Right atrium auricular region (tissue), 2 donors: ENCODE measurements around the gene MAML1. TPM values are rescaled to one million over a fixed set of nuclear protein-coding genes. Genes with fewer than 3 reads are reported as not detected.
A peak's percentile ranks its signal among the peaks of the same experiment; 100 is the strongest.

Source experiments
- DNase-seq: peaks from one replicate; pipeline ENCODE4 v3.0.0-alpha.2; 2019; ENCODE audit warnings: low spot score
- H3K27ac ChIP-seq, 2 donors: fragments of 200-600 bp; sonication (generic); 1 replicate in 1 of 2; 2 replicates in 1 of 2; pipeline ENCODE4 v1.5.1; 2016 to 2019
- H3K27me3 ChIP-seq, 2 donors: fragments of 200-600 bp; sonication (generic); one replicate each; pipeline versions ENCODE4 v1.5.1 to v1.6.0; 2017 to 2019
- H3K36me3 ChIP-seq: fragments of 200-600 bp; sonication (generic); one replicate; pipeline ENCODE4 v1.5.1; 2016
- H3K4me1 ChIP-seq, 2 donors: fragments of 200-600 bp; sonication (generic); one replicate each; pipeline versions ENCODE4 v1.5.1 to v1.6.0; 2017 to 2019
- H3K4me3 ChIP-seq, 2 donors: fragments of 200-600 bp; sonication (generic); 1 replicate in 1 of 2; 2 replicates in 1 of 2; pipeline ENCODE4 v1.5.1; 2017 to 2019; ENCODE audit warnings: mild to moderate bottlenecking in 1 of 2, moderate library complexity in 1 of 2
- H3K9me3 ChIP-seq, 2 donors: fragments of 200-600 bp; sonication (generic); one replicate each; pipeline ENCODE4 v1.5.1; 2019
- CTCF ChIP-seq, 2 donors: fragments of 200-600 bp; sonication (generic); IDR thresholded peaks; one replicate each; pipeline ENCODE4 v1.5.1; 2019; ENCODE audit warnings: antibody characterized with exemption in 2 of 2
- total RNA-seq, 2 donors: library from RNA; depleted of rRNA; stranded (reverse); fragments of >200 nt; gene quantifications; one replicate each; pipeline ENCODE4 v1.1.0, GENCODE V29; 2016

MAML1 gene
- total RNA-seq, 2 donors from 2014 or later: 10.8 to 16.6 TPM

GRCh38 chr5:179730852-179731251 lies 1.8 kb upstream of the MAML1 start:
- Histone ChIP-seq H3K4me3 (no peak overlapping the region), H3K9me3 (no peaks in the 10 kb centered on the region), H3K36me3 (peaks cover 53% of the 10 kb centered on the region), H3K4me1 (peaks cover 0 to 32% of the 10 kb centered on the region in 2 donors), H3K27ac (no peak overlapping the region), H3K27me3 (no peaks in the 10 kb centered on the region)
- no peak for TF ChIP-seq CTCF (IDR thresholded peaks at IDR 0.05)
- DNase-seq: no peak

GRCh38 chr5:179731791-179732411 lies 721 bp upstream of the MAML1 start:
- Histone ChIP-seq H3K9me3 (no peaks in the 10 kb centered on the region), H3K36me3 (peaks cover 42% of the 10 kb centered on the region), H3K4me3 (peak overlapping the region; percentile 85 to 90), H3K4me1 (peaks cover 0 to 40% of the 10 kb centered on the region in 2 donors), H3K27me3 (no peaks in the 10 kb centered on the region), H3K27ac (peak overlapping the region; percentile 89 to 92)
- no peak for TF ChIP-seq CTCF (IDR thresholded peaks at IDR 0.05)
- peak; percentile 60 for DNase-seq

GRCh38 chr5:179732918-179733771 lies 523 bp downstream of the MAML1 start:
- TF ChIP-seq CTCF (IDR thresholded peaks at IDR 0.05): no peak
- peak; percentile 61 for DNase-seq
- no peaks in the 10 kb centered on the region for H3K9me3 ChIP-seq
- no peaks in the 10 kb centered on the region for H3K27me3 ChIP-seq
- H3K4me3 ChIP-seq: peak overlapping the region; percentile 85 to 90
- H3K36me3 ChIP-seq: peaks cover 30% of the 10 kb centered on the region
- H3K4me1 ChIP-seq: peaks cover 0 to 48% of the 10 kb centered on the region in 2 donors
- H3K27ac ChIP-seq: peak overlapping the region; percentile 89 to 92

GRCh38 chr5:179733772-179734126 lies 1.1 kb downstream of the MAML1 start:
- Histone ChIP-seq H3K4me3 (peak overlapping the region; percentile 85 to 90), H3K36me3 (peaks cover 24% of the 10 kb centered on the region)

GRCh38 chr5:179734536-179735164 lies 2.0 kb downstream of the MAML1 start:
- peak overlapping the region in 1 of 2 donors; percentile 90 for H3K4me3 ChIP-seq

More at GRCh38 chr5:179733772-179734126, 1.1 kb downstream of the MAML1 start:
- Histone ChIP-seq H3K9me3 (no peaks in the 10 kb centered on the region), H3K27ac (peak overlapping the region; percentile 89 to 92), H3K27me3 (no peaks in the 10 kb centered on the region), H3K4me1 (peaks cover 0 to 51% of the 10 kb centered on the region in 2 donors)
- TF ChIP-seq CTCF (IDR thresholded peaks at IDR 0.05): no peak
- DNase-seq: no peak

More at GRCh38 chr5:179734536-179735164, 2.0 kb downstream of the MAML1 start:
- Histone ChIP-seq H3K27me3 (no peaks in the 10 kb centered on the region), H3K36me3 (peaks cover 15% of the 10 kb centered on the region), H3K27ac (peak overlapping the region in 1 of 2 donors; percentile 92), H3K4me1 (peaks cover 0 to 52% of the 10 kb centered on the region in 2 donors), H3K9me3 (no peaks in the 10 kb centered on the region)
- DNase-seq: no peak
- no peak for TF ChIP-seq CTCF (IDR thresholded peaks at IDR 0.05)
